ENCODE measurements around the gene ELAC1. TPM values are rescaled to one million over a fixed set of nuclear protein-coding genes. Genes with fewer than 3 reads are reported as not detected.

Gene ELAC1
- polyA plus RNA-seq, 2 of the 4 experiments (the other 2 are of a cell fraction): 4.2 to 6.6 TPM

- DNase-seq (ENCODE audit: low read depth in 1 of 2, low spot score in 1 of 2): no peak
- no peak for FAIRE-seq
- Histone ChIP-seq H3K27ac (no peak overlapping the region), H3K4me1 (no peaks in the 10 kb centered on the region), H3K4me2 (no peak overlapping the region), H3K9me3 (no peaks in the 10 kb centered on the region), H3K4me3 (no peak overlapping the region)
- ChIA-PET CTCF (no interaction called here), POLR2A (interaction anchor here (0.8 kb wide), 1 partner anchor 21 kb away, joined by 3 read pairs; the partner anchor contains the start of gene SMAD4)
- TF ChIP-seq SMC3 (IDR thresholded peaks at IDR 0.05) (no peak), CEBPB (IDR thresholded peaks at IDR 0.05) (no peak), CHD4 (IDR thresholded peaks at IDR 0.05; ENCODE audit: borderline replicate concordance) (no peak), FOSL2 (IDR thresholded peaks at IDR 0.05) (no peak), FOSL2 (CRISPR knock-in tag; IDR thresholded peaks at IDR 0.05) (no peak), EHF (CRISPR knock-in tag; IDR thresholded peaks at IDR 0.05) (no peak), MAX (IDR thresholded peaks at IDR 0.05) (no peak), HEYL (CRISPR knock-in tag; IDR thresholded peaks at IDR 0.05) (no peak), NPAS2 (CRISPR knock-in tag; IDR thresholded peaks at IDR 0.05; ENCODE audit: borderline replicate concordance) (no peak), HOXA7 (CRISPR knock-in tag; IDR thresholded peaks at IDR 0.05) (no peak), HOXB13 (CRISPR knock-in tag; IDR thresholded peaks at IDR 0.05; ENCODE audit: low read depth) (no peak), JUNB (IDR thresholded peaks at IDR 0.05) (no peak), HDAC2 (IDR thresholded peaks at IDR 0.05) (no peak), HES2 (IDR thresholded peaks at IDR 0.05) (no peak), RAD21 (conservative IDR thresholded peaks at IDR 0.05 in 1 of 2, IDR thresholded peaks at IDR 0.05 in 1 of 2) (no peak), POLR2A (IDR thresholded peaks at IDR 0.05; ENCODE audit: low read length) (no peak)
- TF ChIP-seq, protein P1, sequence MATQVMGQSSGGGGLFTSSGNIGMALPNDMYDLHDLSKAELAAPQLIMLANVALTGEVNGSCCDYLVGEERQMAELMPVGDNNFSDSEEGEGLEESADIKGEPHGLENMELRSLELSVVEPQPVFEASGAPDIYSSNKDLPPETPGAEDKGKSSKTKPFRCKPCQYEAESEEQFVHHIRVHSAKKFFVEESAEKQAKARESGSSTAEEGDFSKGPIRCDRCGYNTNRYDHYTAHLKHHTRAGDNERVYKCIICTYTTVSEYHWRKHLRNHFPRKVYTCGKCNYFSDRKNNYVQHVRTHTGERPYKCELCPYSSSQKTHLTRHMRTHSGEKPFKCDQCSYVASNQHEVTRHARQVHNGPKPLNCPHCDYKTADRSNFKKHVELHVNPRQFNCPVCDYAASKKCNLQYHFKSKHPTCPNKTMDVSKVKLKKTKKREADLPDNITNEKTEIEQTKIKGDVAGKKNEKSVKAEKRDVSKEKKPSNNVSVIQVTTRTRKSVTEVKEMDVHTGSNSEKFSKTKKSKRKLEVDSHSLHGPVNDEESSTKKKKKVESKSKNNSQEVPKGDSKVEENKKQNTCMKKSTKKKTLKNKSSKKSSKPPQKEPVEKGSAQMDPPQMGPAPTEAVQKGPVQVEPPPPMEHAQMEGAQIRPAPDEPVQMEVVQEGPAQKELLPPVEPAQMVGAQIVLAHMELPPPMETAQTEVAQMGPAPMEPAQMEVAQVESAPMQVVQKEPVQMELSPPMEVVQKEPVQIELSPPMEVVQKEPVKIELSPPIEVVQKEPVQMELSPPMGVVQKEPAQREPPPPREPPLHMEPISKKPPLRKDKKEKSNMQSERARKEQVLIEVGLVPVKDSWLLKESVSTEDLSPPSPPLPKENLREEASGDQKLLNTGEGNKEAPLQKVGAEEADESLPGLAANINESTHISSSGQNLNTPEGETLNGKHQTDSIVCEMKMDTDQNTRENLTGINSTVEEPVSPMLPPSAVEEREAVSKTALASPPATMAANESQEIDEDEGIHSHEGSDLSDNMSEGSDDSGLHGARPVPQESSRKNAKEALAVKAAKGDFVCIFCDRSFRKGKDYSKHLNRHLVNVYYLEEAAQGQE (IDR thresholded peaks at IDR 0.05): no peak
- ATAC-seq: no peak
Observed at GRCh38 chr18:51009072-51009471, 41.2 kb downstream of the ELAC1 start.

GRCh38 chr18:51010218-51010617, 42.4 kb downstream of the ELAC1 start:
- no peaks in the 10 kb centered on the region for H3K9me3 ChIP-seq
- ATAC-seq (no peak), DNase-seq (ENCODE audit: low read depth in 1 of 2, low spot score in 1 of 2) (no peak), FAIRE-seq (no peak)
- H3K4me1 ChIP-seq: no peaks in the 10 kb centered on the region
- no peak overlapping the region for H3K27ac ChIP-seq
- TF ChIP-seq HEYL (CRISPR knock-in tag; IDR thresholded peaks at IDR 0.05): no peak
- TF ChIP-seq TP53 (CRISPR knock-in tag; IDR thresholded peaks at IDR 0.05): no peak
- TF ChIP-seq GATA3 (IDR thresholded peaks at IDR 0.05; ENCODE audit: borderline replicate concordance): no peak
- no peak for TF ChIP-seq RCOR1 (IDR thresholded peaks at IDR 0.05; ENCODE audit: low read depth, low read length)
- no peak for TF ChIP-seq MAZ (IDR thresholded peaks at IDR 0.05; ENCODE audit: borderline replicate concordance, low read depth, low read length)
- TF ChIP-seq CHD2 (IDR thresholded peaks at IDR 0.05; ENCODE audit: low read length, partially characterized antibody): no peak
- TF ChIP-seq TFCP2L1 (CRISPR knock-in tag; IDR thresholded peaks at IDR 0.05): no peak
- TF ChIP-seq RAD21 (conservative IDR thresholded peaks at IDR 0.05 in 1 of 2, IDR thresholded peaks at IDR 0.05 in 1 of 2): no peak
- TF ChIP-seq POLR2AphosphoS2 (conservative IDR thresholded peaks at IDR 0.05; ENCODE audit: low read length): no peak
- no peak for TF ChIP-seq FOSL2 (IDR thresholded peaks at IDR 0.05)
- no peak for TF ChIP-seq FOSL2 (CRISPR knock-in tag; IDR thresholded peaks at IDR 0.05)
- TF ChIP-seq JUNB (IDR thresholded peaks at IDR 0.05): no peak
- no peak for TF ChIP-seq SREBF2 (IDR thresholded peaks at IDR 0.05)
- TF ChIP-seq HOXB5 (CRISPR knock-in tag; IDR thresholded peaks at IDR 0.05): no peak
- TF ChIP-seq FOXS1 (CRISPR knock-in tag; IDR thresholded peaks at IDR 0.05): no peak
- no peak for TF ChIP-seq HOXA7 (CRISPR knock-in tag; IDR thresholded peaks at IDR 0.05)
- no peak for TF ChIP-seq ZFP36 (IDR thresholded peaks at IDR 0.05; ENCODE audit: borderline replicate concordance, partially characterized antibody)
- TF ChIP-seq MAFK (IDR thresholded peaks at IDR 0.05; ENCODE audit: partially characterized antibody): no peak
- POLR2A ChIA-PET: no interaction called here
- H3K4me2 ChIP-seq: no peak overlapping the region
- H3K4me3 ChIP-seq: no peak overlapping the region
- CTCF ChIA-PET: interaction anchor here (1.2 kb wide), 1 partner anchor 17 kb away, joined by 3 read pairs; no protein-coding TSS in a partner anchor

Measured in A549 (cell line).